Esophagus squamous epithelium (tissue), 5 donors: ENCODE data around the gene SIAH3. TPM values are rescaled to one million over a fixed set of nuclear protein-coding genes. Genes with fewer than 3 reads are reported as not detected.
"Not testable (repeated sequence)": the region's sequence is repeated elsewhere in the genome, so short reads cannot be mapped to it uniquely, and the experiment has no call there.

Source experiments
- DNase-seq: peaks from one replicate; lab custom pipeline; 2025; lab: John Stamatoyannopoulos, UW
- H3K27ac ChIP-seq, 4 donors: fragments of 200-600 bp; sonication (generic); one replicate each; pipeline ENCODE4 v1.5.1; 2016 to 2019; ENCODE audit warnings: mild to moderate bottlenecking in 1 of 4
- H3K27me3 ChIP-seq, 4 donors: fragments of 200-600 bp; sonication (generic); 1 replicate in 3 of 4; 2 replicates in 1 of 4; pipeline versions ENCODE4 v1.5.1 to v1.6.0; 2017 to 2021; ENCODE audit warnings: antibody characterized with exemption in 1 of 4
- H3K36me3 ChIP-seq, 3 donors: fragments of 200-600 bp; sonication (generic); one replicate each; pipeline ENCODE4 v1.5.1; 2016 to 2019
- H3K4me1 ChIP-seq, 3 donors: fragments of 200-600 bp; sonication (generic); one replicate each; pipeline ENCODE4 v1.5.1; 2017 to 2019
- H3K4me3 ChIP-seq, 4 donors: fragments of 200-600 bp; sonication (generic); 1 replicate in 3 of 4; 2 replicates in 1 of 4; pipeline ENCODE4 v1.5.1; 2016 to 2019; ENCODE audit warnings: mild to moderate bottlenecking in 2 of 4, moderate library complexity in 1 of 4
- H3K9me3 ChIP-seq, 3 donors: fragments of 200-600 bp; sonication (generic); one replicate each; pipeline ENCODE4 v1.5.1; 2016 to 2019
- CTCF ChIP-seq, 6 experiments: fragments of 450-650 bp in 4 of 6; fragments of 200-600 bp in 2 of 6; sonication (generic) in 2 of 6; IDR thresholded peaks; one replicate each; pipeline ENCODE4 v1.5.1; 2016 to 2019; ENCODE audit warnings: antibody characterized with exemption in 6 of 6, mild to moderate bottlenecking in 4 of 6, moderate library complexity in 4 of 6
- POLR2A ChIP-seq, 4 donors: fragments of 450-650 bp; IDR thresholded peaks; one replicate each; pipeline ENCODE4 v1.6.1; 2017; ENCODE audit warnings: antibody characterized with exemption in 4 of 4, mild to moderate bottlenecking in 4 of 4, moderate library complexity in 3 of 4
- WGBS, 2 donors: methylation state at CpG; one replicate each; pipeline ENCODE4 v1.1.5; 2018; 5-methylcytosine and 5-hydroxymethylcytosine counted together
- intact Hi-C: fragments of 100-400 bp; cut with DNase I; formaldehyde crosslinking; loops from one replicate; pipeline ENCODE4 v1.15.0; 2022
- total RNA-seq, 4 donors: library from RNA; depleted of rRNA; stranded (reverse); fragments of >200 nt; gene quantifications; one replicate each; pipeline ENCODE4 v1.1.0, GENCODE V29; 2016
- donor health status: DM: yes; HTN: yes; CAD: no.

Gene SIAH3
- total RNA-seq, 4 donors from 2014 or later, result 0.09 TPM; not detected in 3

DNA sequence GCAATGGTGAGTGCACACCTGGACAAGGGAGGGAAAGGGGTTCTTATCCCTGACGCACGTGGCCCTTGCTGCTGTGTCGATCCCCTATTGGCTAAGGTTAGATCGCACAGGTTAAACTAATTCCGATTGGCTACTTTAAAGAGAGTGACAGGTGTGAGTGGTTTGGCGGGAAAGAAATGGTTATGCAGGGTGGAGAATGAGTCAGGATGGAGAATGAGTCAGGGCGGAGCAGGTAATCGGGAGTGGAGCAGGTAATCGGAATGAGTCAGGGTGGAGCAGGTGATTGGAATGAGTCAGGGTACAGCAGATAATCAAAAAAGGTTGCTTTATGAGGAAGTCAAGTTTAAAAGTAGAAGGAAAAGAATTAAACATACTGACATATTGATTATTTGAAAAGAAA lies 24.4 kb upstream of the SIAH3 start:
- no peaks in the 10 kb centered on the region for H3K9me3 ChIP-seq
- 57 to 73% methylated on average over 9 of the region's 9 CpGs for WGBS, 2 donors
- H3K27ac ChIP-seq, result no peak overlapping the region
- no peak overlapping the region for H3K4me3 ChIP-seq
- intact Hi-C loops, result no loop called here
- no peak for DNase-seq
- TF ChIP-seq CTCF (IDR thresholded peaks at IDR 0.05) (no peak), POLR2A (IDR thresholded peaks at IDR 0.05) (no peak)
- H3K36me3 ChIP-seq, result no peaks in the 10 kb centered on the region
- H3K27me3 ChIP-seq, result no peaks in the 10 kb centered on the region
- H3K4me1 ChIP-seq, result peaks cover 0 to 15% (median 6%) of the 10 kb centered on the region in 3 donors

- WGBS, 2 donors, result 57 to 71% methylated on average over 8 of the region's 8 CpGs
- DNase-seq, result no peak
Measured at GRCh38 chr13:45873491-45874325, 22.2 kb upstream of the SIAH3 start.

GRCh38 chr13:45872566-45872965 lies 21.0 kb upstream of the SIAH3 start:
- Histone ChIP-seq H3K4me3 (no peak overlapping the region), H3K4me1 (peaks cover 0 to 15% (median 6%) of the 10 kb centered on the region in 3 donors), H3K9me3 (no peaks in the 10 kb centered on the region), H3K27ac (no peak overlapping the region), H3K27me3 (no peaks in the 10 kb centered on the region), H3K36me3 (no peaks in the 10 kb centered on the region)
- no peak for TF ChIP-seq POLR2A (IDR thresholded peaks at IDR 0.05)
- TF ChIP-seq CTCF (IDR thresholded peaks at IDR 0.05), result no peak
- DNase-seq, result no peak
- intact Hi-C loops, result no loop called here
- 57 to 73% methylated on average over 3 of the region's 3 CpGs for WGBS, 2 donors

More at GRCh38 chr13:45873491-45874325, 22.2 kb upstream of the SIAH3 start:
- H3K9me3 ChIP-seq, result no peaks in the 10 kb centered on the region
- no peak for TF ChIP-seq CTCF (IDR thresholded peaks at IDR 0.05)
- no peak for TF ChIP-seq POLR2A (IDR thresholded peaks at IDR 0.05)
- H3K27ac ChIP-seq, result no peak overlapping the region
- H3K4me3 ChIP-seq, result no peak overlapping the region
- H3K27me3 ChIP-seq, result no peaks in the 10 kb centered on the region
- H3K36me3 ChIP-seq, result no peaks in the 10 kb centered on the region
- intact Hi-C loops, result no loop called here
- peaks cover 0 to 15% (median 6%) of the 10 kb centered on the region in 3 donors for H3K4me1 ChIP-seq

GRCh38 chr13:45871201-45871600 lies 19.6 kb upstream of the SIAH3 start:
- 25 to 56% methylated on average over 4 to 6 of the region's 6 CpGs for WGBS, 2 donors
- intact Hi-C loops, H3K36me3 ChIP-seq, H3K9me3 ChIP-seq, DNase-seq, H3K4me3 ChIP-seq, H3K27me3 ChIP-seq, H3K27ac ChIP-seq: not testable (repeated sequence)
- peaks cover 0 to 15% (median 6%) of the 10 kb centered on the region in 3 donors for H3K4me1 ChIP-seq

DNA sequence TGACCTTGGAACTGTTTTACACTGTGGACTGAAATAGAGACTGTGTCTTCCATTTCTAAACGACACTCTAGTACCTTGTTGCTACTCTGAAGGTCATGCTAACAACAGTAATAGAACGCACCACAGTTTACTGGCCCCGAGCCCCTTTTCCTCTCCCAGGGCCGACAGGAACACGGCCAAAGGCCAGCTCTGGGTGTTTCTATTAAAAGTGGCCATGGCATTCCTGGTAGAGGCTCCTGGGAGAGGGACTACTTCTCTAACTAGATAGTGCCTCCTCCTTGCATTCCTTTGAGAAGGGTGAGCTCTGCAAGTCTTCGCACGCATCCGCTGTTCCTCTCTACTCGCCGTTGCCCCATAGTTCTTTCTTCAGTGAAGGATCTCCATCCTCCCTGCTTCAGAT lies 18.7 kb upstream of the SIAH3 start:
- Histone ChIP-seq H3K36me3 (no peaks in the 10 kb centered on the region), H3K4me1 (peaks cover 0 to 15% (median 6%) of the 10 kb centered on the region in 3 donors), H3K27ac (no peak overlapping the region), H3K9me3 (no peaks in the 10 kb centered on the region), H3K4me3 (no peak overlapping the region), H3K27me3 (no peaks in the 10 kb centered on the region)
- intact Hi-C loops, result no loop called here
- TF ChIP-seq CTCF (IDR thresholded peaks at IDR 0.05) (no peak), POLR2A (IDR thresholded peaks at IDR 0.05) (no peak)
- WGBS, 2 donors, result 87 to 91% methylated on average over 10 of the region's 10 CpGs
- DNase-seq, result no peak
